Small intestine (tissue), 7 donors: ENCODE measurements around the gene PLPP1. TPM values are rescaled to one million over a fixed set of nuclear protein-coding genes. Genes with fewer than 3 reads are reported as not detected.

Source experiments
- DNase-seq, 2 donors: peaks; one replicate each; pipeline versions ENCODE4 v3.0.0 to v3.0.0-alpha.2; 2013
- FAIRE-seq: peaks from 2 replicates; lab custom pipeline; 2012; peaks lifted over from hg19 to GRCh38; lab: Jason Lieb, UNC
- H3K27ac ChIP-seq, 3 donors: one replicate each; pipeline ENCODE4 v1.5.1; 2013; ENCODE audit warnings: low read length in 2 of 3, mild to moderate bottlenecking in 2 of 3, control low read depth in 1 of 3, inconsistent platforms in 1 of 3, low read depth in 1 of 3, moderate library complexity in 1 of 3
- H3K27me3 ChIP-seq, 3 donors: one replicate each; pipeline ENCODE4 v1.6.1; 2013; ENCODE audit warnings: low read length in 3 of 3, inconsistent platforms in 1 of 3; ENCODE audit not compliant: control insufficient read depth in 3 of 3, insufficient read depth in 3 of 3
- H3K36me3 ChIP-seq, 3 donors: one replicate each; pipeline ENCODE4 v1.6.1; 2013; ENCODE audit warnings: low read length in 3 of 3, inconsistent platforms in 1 of 3, low read depth in 1 of 3, mild to moderate bottlenecking in 1 of 3, moderate library complexity in 1 of 3; ENCODE audit not compliant: control insufficient read depth in 3 of 3, insufficient read depth in 2 of 3
- H3K4me1 ChIP-seq, 3 donors: one replicate each; pipeline ENCODE4 v1.6.1; 2013; ENCODE audit warnings: low read length in 2 of 3, inconsistent platforms in 1 of 3, low read depth in 1 of 3, mild to moderate bottlenecking in 1 of 3, moderate library complexity in 1 of 3; ENCODE audit not compliant: control insufficient read depth in 3 of 3, insufficient read depth in 2 of 3
- H3K4me3 ChIP-seq, 3 donors: one replicate each; pipeline ENCODE4 v1.5.1; 2013; ENCODE audit warnings: low read length in 3 of 3, control low read depth in 1 of 3, inconsistent platforms in 1 of 3, low read depth in 1 of 3, mild to moderate bottlenecking in 1 of 3, moderate library complexity in 1 of 3
- H3K9me3 ChIP-seq, 2 donors: one replicate each; pipeline ENCODE4 v1.6.1; 2013; ENCODE audit warnings: low read depth in 1 of 2, low read length in 1 of 2; ENCODE audit not compliant: control insufficient read depth in 2 of 2, insufficient read depth in 1 of 2
- WGBS, 3 donors: extraction: QIAGEN DNeasy Blood & Tissue Kit; methylation state at CpG; one replicate each; pipeline ENCODE4 v1.1.7; 2013; 5-methylcytosine and 5-hydroxymethylcytosine counted together
- polyA plus RNA-seq, 4 donors: library from polyadenylated mRNA; stranded (reverse) in 3 of 4; unstranded in 1 of 4; fragments of 200-250 nt in 3 of 4; fragments of 120-200 nt in 1 of 4; gene quantifications; one replicate each; pipeline versions ENCODE4 v1.2.1 to v1.2.3, GENCODE V29; 2013
- donor health status: healthy with polysubstance abuse.
- donor health status: control.
- donor health status: control.
- donor health status: Bipolar disorder and iron deficiency.
- donor health status: healthy.

PLPP1 gene
- polyA plus RNA-seq, 4 donors: 44.6 to 91.3 (median 53.4) TPM

DNA sequence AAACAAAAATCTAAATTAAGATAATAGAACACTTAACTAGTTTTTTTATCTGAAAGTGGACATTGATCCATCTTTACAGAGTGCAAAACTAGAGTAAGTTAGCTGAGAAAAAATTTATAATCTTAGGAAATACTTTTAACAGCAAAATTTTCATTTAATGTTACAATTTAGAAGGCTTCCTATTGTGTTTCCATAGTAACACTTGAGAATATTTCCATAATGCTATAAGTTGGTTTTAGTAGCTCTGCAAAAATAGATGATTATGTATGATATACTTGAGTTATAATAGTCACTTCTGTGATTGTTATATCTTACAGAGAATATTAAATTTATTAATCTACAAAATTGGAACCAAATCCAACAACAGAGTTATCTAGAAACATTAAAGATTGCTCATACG is 148.4 kb downstream of the PLPP1 start:
- whole genome bisulfite sequencing, 3 donors: 72 to 85% (median 82%) methylated on average over 1 of the region's 1 CpG
- Histone ChIP-seq H3K4me1 (peaks cover 3 to 11% (median 10%) of the 10 kb centered on the region in 3 donors), H3K9me3 (peaks cover 0 to 8% of the 10 kb centered on the region in 2 donors), H3K4me3 (no peak overlapping the region), H3K36me3 (peaks cover 0 to 14% (median 5%) of the 10 kb centered on the region in 3 donors), H3K27me3 (no peaks in the 10 kb centered on the region), H3K27ac (no peak overlapping the region)
- FAIRE-seq (peak; percentile 49), DNase-seq (no peak)

DNA sequence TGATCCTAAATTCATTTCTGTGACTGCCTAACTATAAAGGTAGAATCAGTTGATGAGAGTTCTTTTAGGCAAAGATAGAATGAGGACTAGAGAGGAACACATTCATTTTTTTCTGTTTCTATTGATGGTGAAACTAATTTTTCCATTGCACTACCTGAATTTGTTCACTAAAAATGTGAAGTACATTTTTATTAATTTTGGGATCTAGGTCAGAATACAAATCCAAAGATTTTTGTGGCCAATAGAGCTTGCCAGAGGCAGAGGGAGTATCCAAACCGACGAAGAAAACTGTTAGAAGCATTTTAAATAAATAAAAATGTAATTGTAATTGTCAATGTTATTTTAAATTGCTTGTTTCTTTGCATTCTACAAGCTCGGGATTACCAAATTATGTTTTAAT is 148.9 kb downstream of the PLPP1 start:
- no peak for DNase-seq
- 78 to 95% (median 95%) methylated on average over 3 of the region's 3 CpGs for whole genome bisulfite sequencing, 3 donors
- peaks cover 0 to 14% (median 5%) of the 10 kb centered on the region in 3 donors for H3K36me3 ChIP-seq
- H3K9me3 ChIP-seq: peaks cover 0 to 8% of the 10 kb centered on the region in 2 donors
- FAIRE-seq: no peak
- peaks cover 3 to 7% (median 6%) of the 10 kb centered on the region in 3 donors for H3K4me1 ChIP-seq
- H3K27ac ChIP-seq: no peak overlapping the region
- no peak overlapping the region for H3K4me3 ChIP-seq
- H3K27me3 ChIP-seq: no peaks in the 10 kb centered on the region

DNA sequence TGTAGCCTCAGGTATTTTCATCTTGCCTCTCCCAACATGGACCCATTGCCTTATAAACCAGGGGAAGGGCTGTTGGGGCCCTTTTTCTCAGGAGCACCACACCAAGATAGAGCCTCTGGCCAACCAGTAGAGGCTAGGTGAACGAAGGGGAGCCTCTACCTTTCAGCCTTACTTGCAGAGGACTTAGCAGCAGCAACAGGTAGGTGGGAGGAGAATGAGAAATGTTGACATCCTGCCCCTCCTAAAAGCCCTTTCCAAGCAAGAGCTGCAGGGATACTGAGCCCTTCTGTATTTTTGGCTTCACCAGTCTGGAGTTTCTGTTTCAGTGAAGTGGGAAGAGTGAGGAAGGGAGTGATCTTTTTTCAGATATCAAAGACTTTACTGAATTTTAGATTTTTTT is 149.5 kb downstream of the PLPP1 start:
- WGBS, 3 donors: 92 to 100% (median 98%) methylated on average over 1 of the region's 1 CpG
- H3K27me3 ChIP-seq: no peaks in the 10 kb centered on the region

DNA sequence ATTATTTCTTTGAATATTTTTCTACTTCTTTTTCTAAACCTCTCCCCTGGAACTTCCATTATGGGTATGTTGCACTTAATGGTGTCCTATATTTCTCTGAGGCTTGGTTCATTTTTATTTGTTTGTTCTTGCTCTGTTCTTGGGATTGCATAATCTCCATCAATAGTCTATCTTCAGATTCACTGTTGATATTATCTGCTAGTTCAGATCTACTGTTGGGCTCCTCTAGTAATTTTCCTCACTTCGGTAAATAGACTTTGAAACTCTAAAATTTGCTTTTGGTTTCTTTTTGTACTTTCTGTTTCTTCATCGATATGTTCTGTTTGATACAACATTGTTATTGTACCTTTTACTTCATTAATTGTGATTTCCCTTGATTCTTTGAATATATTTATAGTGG is 150.7 kb downstream of the PLPP1 start:
- no peak for FAIRE-seq
- Histone ChIP-seq H3K4me3 (no peak overlapping the region), H3K9me3 (peaks cover 0 to 8% of the 10 kb centered on the region in 2 donors), H3K36me3 (peaks cover 3 to 17% (median 9%) of the 10 kb centered on the region in 3 donors), H3K27me3 (no peaks in the 10 kb centered on the region), H3K27ac (peak overlapping the region in 1 of 3 donors; percentile 11), H3K4me1 (peaks cover 0 to 3% (median 0%) of the 10 kb centered on the region in 3 donors)
- WGBS, 3 donors: 24 to 59% (median 38%) methylated on average over 2 of the region's 2 CpGs
- no peak for DNase-seq

More for the DNA sequence above, 149.5 kb downstream of the PLPP1 start:
- Histone ChIP-seq H3K4me3 (no peak overlapping the region), H3K9me3 (peaks cover 0 to 8% of the 10 kb centered on the region in 2 donors), H3K4me1 (peaks cover 3 to 7% (median 4%) of the 10 kb centered on the region in 3 donors), H3K27ac (no peak overlapping the region), H3K36me3 (peaks cover 0 to 14% (median 5%) of the 10 kb centered on the region in 3 donors)
- no peak for DNase-seq
- no peak for FAIRE-seq

GRCh38 chr5:55383254-55383653 is 151.5 kb downstream of the PLPP1 start:
- no peak overlapping the region for H3K27ac ChIP-seq
- FAIRE-seq: peak; percentile 51
- H3K9me3 ChIP-seq: peaks cover 0 to 8% of the 10 kb centered on the region in 2 donors
- H3K36me3 ChIP-seq: peaks cover 3 to 17% (median 9%) of the 10 kb centered on the region in 3 donors
- no peak overlapping the region for H3K4me3 ChIP-seq
- peaks cover 0 to 2% (median 0%) of the 10 kb centered on the region in 3 donors for H3K4me1 ChIP-seq
- no peak for DNase-seq
- no peaks in the 10 kb centered on the region for H3K27me3 ChIP-seq

DNA sequence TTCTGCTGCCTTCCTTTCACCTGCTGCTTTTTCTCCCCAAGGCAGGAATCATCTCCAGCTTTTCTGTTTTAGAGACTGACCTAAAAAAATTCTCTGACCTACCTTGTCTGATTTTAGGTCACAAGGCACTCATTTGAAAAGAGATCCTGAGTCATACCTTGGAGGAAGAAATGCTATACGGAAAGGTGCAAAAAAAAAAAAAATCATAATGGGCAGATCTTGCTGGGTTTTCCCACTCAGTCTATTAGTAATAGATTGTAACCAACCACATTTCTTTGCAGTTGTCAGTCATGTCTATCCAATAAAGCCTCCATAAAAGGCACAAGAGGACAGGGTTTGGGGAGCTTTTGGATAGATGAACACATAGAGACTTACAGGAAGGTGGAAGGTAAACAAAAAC is 157.0 kb downstream of the PLPP1 start:
- H3K36me3 ChIP-seq: peaks cover 3 to 29% (median 7%) of the 10 kb centered on the region in 3 donors
- no peaks in the 10 kb centered on the region for H3K4me1 ChIP-seq
- peaks cover 0 to 23% of the 10 kb centered on the region in 2 donors for H3K9me3 ChIP-seq
- no peak overlapping the region for H3K4me3 ChIP-seq
- H3K27me3 ChIP-seq: no peaks in the 10 kb centered on the region
- DNase-seq (no peak), FAIRE-seq (no peak)
- peak overlapping the region in 2 of 3 donors; percentile 30 to 52 for H3K27ac ChIP-seq
- 19 to 65% (median 48%) methylated on average over 1 of the region's 1 CpG for WGBS, 3 donors

Other genes with a start within 250 kb of the PLPP1 start
- 10 to 100 TPM in 2 of 4 donors, 1 to 10 TPM in 2; 7.3 to 30.4 (median 10.2) TPM for gene DHX29, start 227.3 kb downstream of the PLPP1 start, polyA plus RNA-seq
- gene MTREX, start 227.0 kb downstream of the PLPP1 start, polyA plus RNA-seq: 10 to 100 TPM; 21.1 to 58.1 (median 37.4) TPM
- 10 to 100 TPM in 1 of 4 donors, 1 to 10 TPM in 3; 3.6 to 25.8 (median 6.9) TPM for gene SLC38A9, start 177.4 kb upstream of the PLPP1 start, polyA plus RNA-seq
- gene DDX4, start 203.1 kb upstream of the PLPP1 start, polyA plus RNA-seq: under 1 TPM in 1 of 4 donors, not detected in 3; 0.01 TPM